ENCODE results near the gene CARF. TPM values are rescaled to one million over a fixed set of nuclear protein-coding genes. Genes with fewer than 3 reads are reported as not detected.

Gene CARF
- total RNA-seq, 1 experiment from 2014 or later = 3.3 TPM

- DNase-seq (ENCODE audit: low spot score) (no peak), ATAC-seq (no peak)
- H3K27me3 Mint-ChIP-seq (ENCODE audit: low read depth) = no peaks in the 10 kb centered on the region
- H3K9me3 Mint-ChIP-seq = no peaks in the 10 kb centered on the region
- POLR2A ChIA-PET = no interaction called here
- TF ChIP-seq MLX (CRISPR knock-in tag; IDR thresholded peaks at IDR 0.05) = no peak
- H3K36me3 Mint-ChIP-seq = no peaks in the 10 kb centered on the region
- H3K4me3 Mint-ChIP-seq = no peak overlapping the region
- no peak overlapping the region for H3K27ac Mint-ChIP-seq
- CTCF ChIA-PET = no interaction called here
- peaks cover 8% of the 10 kb centered on the region for H3K4me1 Mint-ChIP-seq
Observed at GRCh38 chr2:203022751-203023150, 110.7 kb downstream of the CARF start.

GRCh38 chr2:203025592-203025991, 113.5 kb downstream of the CARF start:
- CTCF ChIA-PET = no interaction called here
- DNase-seq (ENCODE audit: low spot score) = no peak
- TF ChIP-seq JAZF1 (CRISPR knock-in tag; IDR thresholded peaks at IDR 0.05) = no peak
- no peak for TF ChIP-seq ARID4B (CRISPR knock-in tag; IDR thresholded peaks at IDR 0.05; ENCODE audit: borderline replicate concordance)
- TF ChIP-seq SMAD4 (CRISPR knock-in tag; IDR thresholded peaks at IDR 0.05) = no peak
- no peak for TF ChIP-seq HMGXB4 (CRISPR knock-in tag; IDR thresholded peaks at IDR 0.05)
- TF ChIP-seq ATF3 (CRISPR knock-in tag; conservative IDR thresholded peaks at IDR 0.05) = no peak
- no peak for TF ChIP-seq GTF2I (CRISPR knock-in tag; conservative IDR thresholded peaks at IDR 0.05)
- TF ChIP-seq GRHL2 (CRISPR knock-in tag; IDR thresholded peaks at IDR 0.05; ENCODE audit: insufficient replicate concordance, severe bottlenecking) = no peak
- no peak for TF ChIP-seq ZMAT4 (CRISPR knock-in tag; IDR thresholded peaks at IDR 0.05)
- TF ChIP-seq ZNF121 (CRISPR knock-in tag; IDR thresholded peaks at IDR 0.05) = no peak
- TF ChIP-seq HMGA2 (CRISPR knock-in tag; IDR thresholded peaks at IDR 0.05) = no peak
- TF ChIP-seq MAX (CRISPR knock-in tag; IDR thresholded peaks at IDR 0.05) = no peak
- no peak for TF ChIP-seq E2F5 (CRISPR knock-in tag; IDR thresholded peaks at IDR 0.05)
- TF ChIP-seq MXD4 (CRISPR knock-in tag; IDR thresholded peaks at IDR 0.05; ENCODE audit: borderline replicate concordance) = no peak
- TF ChIP-seq CREM (CRISPR knock-in tag; IDR thresholded peaks at IDR 0.05) = no peak
- no peak for TF ChIP-seq USF1 (CRISPR knock-in tag; IDR thresholded peaks at IDR 0.05)
- no peak for TF ChIP-seq ELF4 (CRISPR knock-in tag; IDR thresholded peaks at IDR 0.05; ENCODE audit: low read depth)
- H3K27me3 Mint-ChIP-seq (ENCODE audit: low read depth) = no peaks in the 10 kb centered on the region
- H3K9me3 Mint-ChIP-seq = no peaks in the 10 kb centered on the region
- no peak overlapping the region for H3K4me3 Mint-ChIP-seq
- no peaks in the 10 kb centered on the region; the same call in 1 of the 2 replicates for H3K4me1 Mint-ChIP-seq
- H3K27ac Mint-ChIP-seq = peak overlapping the region; percentile 20; the same call in 1 of the 2 replicates
- no peak for ATAC-seq
- POLR2A ChIA-PET = no interaction called here
- no peaks in the 10 kb centered on the region for H3K36me3 Mint-ChIP-seq

All from WTC11 (cell line).